HepG2 (cell line): ENCODE data around the gene INTS14. TPM values are rescaled to one million over a fixed set of nuclear protein-coding genes. Genes with fewer than 3 reads are reported as not detected.

Experiments
- ATAC-seq: fragments of 200-7000 bp; cut with Tn5 transposase; 3 replicates; pipeline ENCODE4 v1.9.1; 2020; ENCODE audit warnings: mild to moderate bottlenecking, moderate library complexity
- BruUV-seq: library from RNA; stranded (reverse); fragments of 400-500 nt; replicated peaks from 2 replicates; lab custom pipeline; 2021; lab: Mats Ljungman, UMichigan
- CTCF ChIA-PET: fragments of 300-600 bp; formaldehyde crosslinking; extraction: SDS; loops from one replicate; lab custom pipeline; 2021; ENCODE audit warnings: low total read pairs, inconsistent platforms, low intra/inter-chr PET ratio; lab: Yijun Ruan, JAX
- POLR2A ChIA-PET: fragments of 350-600 bp; sonication (Branson Sonifier 250); formaldehyde crosslinking; loops from one replicate; lab custom pipeline; 2020; ENCODE audit warnings: antibody characterized with exemption, inconsistent platforms; lab: Yijun Ruan, JAX
- DNase-seq: peaks from one replicate; pipeline ENCODE4 v3.0.0-alpha.2; 2015; ENCODE audit warnings: low spot score
- FAIRE-seq: peaks from 3 replicates; lab custom pipeline; 2011; peaks lifted over from hg19 to GRCh38; lab: Jason Lieb, UNC
- H2AFZ ChIP-seq: one replicate; pipeline ENCODE4 v1.6.1; 2011; ENCODE audit warnings: low read length, inconsistent platforms
- H3K27ac ChIP-seq: fragments of 300-600 bp; 3 replicates; pipeline ENCODE4 v1.8.0; 2011; ENCODE audit warnings: mixed run types, mild to moderate bottlenecking, mixed read lengths, low read length, inconsistent platforms; ENCODE audit not compliant: insufficient read depth; ENCODE audit errors: extremely low read length
- H3K27me3 ChIP-seq, 2 experiments: fragments of 200-600 bp in 1 of 2; 2 replicates in 1 of 2; 3 replicates in 1 of 2; pipeline versions ENCODE4 v1.6.0 to v1.8.0; 2011; ENCODE audit warnings: low read length in 2 of 2, mild to moderate bottlenecking in 2 of 2, moderate library complexity in 2 of 2, inconsistent platforms in 1 of 2; ENCODE audit not compliant: insufficient read depth in 2 of 2, control insufficient read depth in 1 of 2
- H3K36me3 ChIP-seq, 2 experiments: fragments of 200-600 bp in 1 of 2; replicated peaks in 1 of 2; 2 replicates in 1 of 2; 3 replicates in 1 of 2; pipeline versions ENCODE4 v1.5.1 to v1.8.0; 2011; ENCODE audit warnings: low read length in 2 of 2, inconsistent platforms in 1 of 2; ENCODE audit not compliant: insufficient read depth in 2 of 2, control insufficient read depth in 1 of 2
- H3K4me1 ChIP-seq: 2 replicates; pipeline ENCODE4 v1.5.1; 2012; ENCODE audit warnings: low read length, inconsistent platforms; ENCODE audit not compliant: insufficient read depth
- H3K4me2 ChIP-seq: 2 replicates; pipeline ENCODE4 v1.6.0; 2011; ENCODE audit warnings: low read depth, low read length, inconsistent platforms
- H3K4me3 ChIP-seq, 3 experiments: fragments of 200-600 bp in 1 of 3; sonication (generic), shearing (Covaris generic) in 1 of 3; replicated peaks in 1 of 3; 2 replicates each; pipeline ENCODE4 v1.5.1; 2011 to 2016; ENCODE audit warnings: low read length in 3 of 3, inconsistent platforms in 2 of 3, low read depth in 2 of 3, mild to moderate bottlenecking in 2 of 3, control low read depth in 1 of 3, mixed read lengths in 1 of 3; ENCODE audit not compliant: insufficient read depth in 1 of 3
- H3K79me2 ChIP-seq: one replicate; pipeline ENCODE4 v1.6.1; 2011; ENCODE audit warnings: low read length, inconsistent platforms; ENCODE audit not compliant: insufficient read depth
- H3K9ac ChIP-seq: 2 replicates; pipeline ENCODE4 v1.6.0; 2011; ENCODE audit warnings: mild to moderate bottlenecking, low read depth, low read length, inconsistent platforms; ENCODE audit not compliant: insufficient read depth
- H3K9me3 ChIP-seq: 2 replicates; pipeline ENCODE4 v1.5.1; 2012; ENCODE audit warnings: mild to moderate bottlenecking, low read length
- H4K20me1 ChIP-seq: 2 replicates; pipeline ENCODE4 v1.6.0; 2011; ENCODE audit warnings: inconsistent platforms, mild to moderate bottlenecking, low read length, moderate library complexity; ENCODE audit not compliant: insufficient read depth
- ARID3A ChIP-seq: IDR thresholded peaks from 2 replicates; pipeline ENCODE4 v1.6.1; 2012; ENCODE audit warnings: low read depth, low read length, improper control_type of control experiment
- BRCA1 ChIP-seq: sonication (generic); formaldehyde crosslinking; IDR thresholded peaks from 2 replicates; pipeline ENCODE4 v1.4.0; 2020; ENCODE audit warnings: missing genetic modification reagents
- EP300 ChIP-seq, 3 experiments: sonication (generic) in 1 of 3; formaldehyde crosslinking in 1 of 3; IDR thresholded peaks; 2 replicates each; pipeline versions ENCODE4 v1.5.1 to v1.6.1; 2011 to 2020; ENCODE audit warnings: low read depth in 2 of 3, low read length in 2 of 3, borderline replicate concordance in 1 of 3, improper control_type of control experiment in 1 of 3, mild to moderate bottlenecking in 1 of 3, missing genetic modification reagents in 1 of 3, moderate library complexity in 1 of 3
- HES4 ChIP-seq: sonication (generic); formaldehyde crosslinking; IDR thresholded peaks from 2 replicates; pipeline ENCODE4 v1.9.0; 2021; ENCODE audit warnings: mild to moderate bottlenecking, missing genetic modification reagents, borderline replicate concordance
- MYC ChIP-seq: sonication (generic); formaldehyde crosslinking; IDR thresholded peaks from 2 replicates; pipeline ENCODE4 v1.9.0; 2021; ENCODE audit warnings: missing genetic modification reagents, borderline replicate concordance
- SIX4 ChIP-seq: sonication (generic); formaldehyde crosslinking; IDR thresholded peaks from 2 replicates; pipeline ENCODE4 v1.4.0; 2020; ENCODE audit warnings: missing genetic modification reagents
- SKIL ChIP-seq: sonication (generic); formaldehyde crosslinking; IDR thresholded peaks from 2 replicates; pipeline ENCODE4 v1.8.0; 2022; ENCODE audit warnings: missing genetic modification reagents, mild to moderate bottlenecking, moderate library complexity, borderline replicate concordance
- SNAPC5 ChIP-seq: sonication (generic); formaldehyde crosslinking; IDR thresholded peaks from 2 replicates; pipeline ENCODE4 v1.8.1; 2023; ENCODE audit warnings: mild to moderate bottlenecking, missing genetic modification reagents, borderline replicate concordance
- STAG1 ChIP-seq: sonication (generic); formaldehyde crosslinking; IDR thresholded peaks from 2 replicates; pipeline ENCODE4 v1.4.0; 2020; ENCODE audit warnings: missing genetic modification reagents
- ZNF101 ChIP-seq: sonication (generic); formaldehyde crosslinking; IDR thresholded peaks from 2 replicates; pipeline ENCODE4 v1.4.0; 2020; ENCODE audit warnings: mild to moderate bottlenecking, low read depth, missing genetic modification reagents, borderline replicate concordance
- ZNF652 ChIP-seq: IDR thresholded peaks from 2 replicates; pipeline ENCODE4 v1.6.1; 2016; ENCODE audit warnings: low read depth, borderline replicate concordance
- ZNF670 ChIP-seq: sonication (generic); formaldehyde crosslinking; IDR thresholded peaks from 2 replicates; pipeline ENCODE4 v1.8.0; 2022; ENCODE audit warnings: mild to moderate bottlenecking, missing genetic modification reagents, borderline replicate concordance
- WGBS: methylation state at CpG from one replicate; pipeline ENCODE4 v1.1.6; 2017; ENCODE audit warnings: low lambda C conversion rate; 5-methylcytosine and 5-hydroxymethylcytosine counted together
- in situ Hi-C: cut with HindIII; loops from 2 replicates; pipeline ENCODE4 v1.10.0; 2017; ENCODE audit warnings: low pct_unique_long_range_greater_than_20kb; ENCODE audit not compliant: extremely low pct_ligation_motif_present
- intact Hi-C: fragments of 100-400 bp; cut with micrococcal nuclease; formaldehyde crosslinking; loops from one replicate; pipeline ENCODE4 v1.10.0; 2022; ENCODE audit not compliant: unreplicated experiment
- polyA plus RNA-seq, 8 experiments: library from polyadenylated mRNA; depleted of rRNA in 3 of 8; stranded (reverse) in 7 of 8; unstranded in 1 of 8; fragments of >200 nt; fragmentation: Illumina TruSeq in 4 of 8; extraction: Trizol in 4 of 8; gene quantifications; 2 replicates each; pipeline versions ENCODE4 v1.2.1 to v1.2.3, GENCODE V29; 2011 to 2016; ENCODE audit warnings: low read depth in 4 of 8, missing spikeins in 1 of 8, mixed read lengths in 1 of 8; ENCODE audit not compliant: insufficient read depth in 1 of 8
- total RNA-seq, 5 experiments: library from RNA; depleted of rRNA; stranded (reverse); fragments of >200 nt; fragmentation: Illumina TruSeq; extraction: Trizol; gene quantifications; 2 replicates each; pipeline ENCODE4 v1.2.3, GENCODE V29; 2016; ENCODE audit warnings: low read depth in 1 of 5

INTS14 gene
- total and polyA plus RNA-seq, 2 of the 13 experiments (the other 11 are each of a cell fraction or from before 2014, with no cell fraction given) = 41.4 to 52.0 TPM

- BruUV-seq = no TSS peak
- POLR2A ChIA-PET = no interaction called here
- Histone ChIP-seq H3K79me2 (peaks cover 8% of the 10 kb centered on the region), H3K9me3 (no peaks in the 10 kb centered on the region), H3K4me3 (no peak overlapping the region)
- WGBS = 98% methylated on average over 5 of the region's 5 CpGs
- TF ChIP-seq STAG1 (CRISPR knock-in tag) (0 out of 2 replicates have a peak, but pooled peaks have one; percentile 5), EP300 (IDR thresholded peaks at IDR 0.05; ENCODE audit: low read depth in 2 of 2, low read length in 2 of 2) (no peak), EP300 (CRISPR knock-in tag; IDR thresholded peaks at IDR 0.05; ENCODE audit: borderline replicate concordance) (no peak), SKIL (CRISPR knock-in tag) (no peak)
- TF ChIP-seq, all 625 proteins: peak for 1
- CTCF ChIA-PET = no interaction called here
- no peak overlapping the region for H3K27ac ChIP-seq
- H3K4me2 ChIP-seq = no peak overlapping the region
- H3K9ac ChIP-seq = no peak overlapping the region
- DNase-seq (no peak), ATAC-seq (no peak), FAIRE-seq (no peak)
- intact Hi-C loops = no loop called here
- no peaks in the 10 kb centered on the region for H3K4me1 ChIP-seq
- H4K20me1 ChIP-seq = no peaks in the 10 kb centered on the region
- H3K36me3 ChIP-seq = peaks cover 28 to 86% of the 10 kb centered on the region in 2 experiments
- no peak overlapping the region for H2AFZ ChIP-seq
- H3K27me3 ChIP-seq = no peaks in the 10 kb centered on the region
- in situ Hi-C loops = no loop called here
These were observed 52.6 kb downstream of the INTS14 start for GRCh38 chr15:65558336-65558735.

- Histone ChIP-seq H3K4me3 (no peak overlapping the region), H3K27ac (no peak overlapping the region), H2AFZ (no peak overlapping the region), H3K36me3 (peaks cover 21 to 71% of the 10 kb centered on the region in 2 experiments), H3K4me2 (no peak overlapping the region), H3K9ac (no peak overlapping the region), H3K9me3 (no peaks in the 10 kb centered on the region), H3K27me3 (no peaks in the 10 kb centered on the region), H4K20me1 (no peaks in the 10 kb centered on the region), H3K79me2 (peaks cover 17% of the 10 kb centered on the region), H3K4me1 (no peaks in the 10 kb centered on the region)
- ChIA-PET CTCF (no interaction called here), POLR2A (no interaction called here)
- FAIRE-seq (no peak), ATAC-seq (no peak), DNase-seq (no peak)
- in situ Hi-C loops (no loop called here), intact Hi-C loops (no loop called here)
- 98% methylated on average over 7 of the region's 7 CpGs for WGBS
- no TSS peak for BruUV-seq
- TF ChIP-seq ZNF101 (CRISPR knock-in tag) = no peak
- TF ChIP-seq SNAPC5 (CRISPR knock-in tag) = no peak
- no peak for TF ChIP-seq ZNF652 (CRISPR knock-in tag)
- no peak for TF ChIP-seq SIX4 (CRISPR knock-in tag)
- TF ChIP-seq ARID3A = no peak
- no peak for TF ChIP-seq ZNF670
- TF ChIP-seq MYC = no peak
- no peak for TF ChIP-seq BRCA1 (CRISPR knock-in tag)
- TF ChIP-seq HES4 = no peak
These were observed 54.3 kb downstream of the INTS14 start for GRCh38 chr15:65556622-65557021.
